NCI-H146 (cell line): Measurements from ENCODE around the gene TSEN34.

Experiments
- DNase-seq: peaks from one replicate; lab custom pipeline; 2025; lab: John Stamatoyannopoulos, UW

The TSEN34 gene

GRCh38 chr19:54191011-54191810 is at the start of gene TSEN34:
TSS of gene TSEN34 (plus strand) at chr19:54191308. CDS start at chr19:54191365, 57 bp downstream.
- DNase-seq, result peak; percentile 90

- DNase-seq, result no peak
Measured at GRCh38 chr19:54141356-54141755, 49.8 kb upstream of the TSEN34 start.

DNA sequence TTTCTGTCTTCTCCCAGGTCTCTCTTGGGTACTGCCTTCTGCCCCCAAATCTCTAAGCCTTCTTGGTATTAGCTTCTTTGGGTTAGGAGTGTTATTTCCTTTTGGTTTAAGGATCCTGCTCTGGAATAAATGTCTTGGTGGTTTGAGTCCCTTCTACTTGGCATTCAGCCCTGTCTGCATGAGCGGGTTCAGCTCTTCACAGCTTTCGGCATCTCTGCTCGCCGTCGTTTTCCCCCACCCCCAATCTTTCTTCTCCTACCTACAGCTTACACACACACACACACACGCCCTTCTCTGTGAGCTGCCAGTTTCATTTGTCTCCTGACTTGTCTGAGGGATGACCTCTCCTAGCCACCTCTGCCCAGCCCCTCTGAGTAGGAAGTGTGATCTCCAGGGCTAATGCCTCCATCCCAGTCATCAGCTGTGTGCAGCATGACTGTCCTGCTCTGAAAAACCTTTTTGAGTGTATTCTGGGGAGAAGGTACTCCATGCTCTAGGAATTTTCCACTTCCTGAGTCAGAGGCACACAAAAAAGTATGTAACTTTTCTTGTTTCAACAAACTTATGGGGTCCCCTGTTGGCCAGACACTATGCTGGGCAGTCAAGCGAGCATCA is 48.8 kb upstream of the TSEN34 start:
- DNase-seq, result no peak

GRCh38 chr19:54145541-54146158 is 45.5 kb upstream of the TSEN34 start:
- no peak for DNase-seq

- no peak for DNase-seq
Measured at GRCh38 chr19:54147676-54148075, 43.4 kb upstream of the TSEN34 start.

DNA sequence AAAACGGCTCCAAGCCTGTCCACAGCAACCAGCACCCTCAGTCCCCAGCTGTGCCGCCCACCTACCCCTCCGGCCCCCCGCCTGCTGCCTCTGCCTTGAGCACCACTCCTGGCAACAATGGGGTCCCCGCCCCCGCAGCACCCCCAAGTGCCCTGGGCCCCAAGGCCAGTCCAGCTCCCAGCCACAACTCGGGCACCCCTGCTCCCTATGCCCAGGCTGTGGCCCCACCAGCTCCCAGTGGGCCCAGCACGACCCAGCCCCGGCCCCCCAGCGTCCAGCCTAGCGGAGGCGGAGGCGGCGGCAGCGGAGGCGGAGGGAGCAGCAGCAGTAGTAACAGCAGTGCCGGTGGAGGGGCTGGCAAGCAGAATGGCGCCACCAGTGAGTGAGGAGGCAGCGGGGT is 43.0 kb upstream of the TSEN34 start:
- DNase-seq, result no peak

GRCh38 chr19:54149021-54149812 is 41.9 kb upstream of the TSEN34 start:
- DNase-seq, result no peak

- no peak for DNase-seq
Measured at GRCh38 chr19:54151362-54152035, 39.6 kb upstream of the TSEN34 start.

DNA sequence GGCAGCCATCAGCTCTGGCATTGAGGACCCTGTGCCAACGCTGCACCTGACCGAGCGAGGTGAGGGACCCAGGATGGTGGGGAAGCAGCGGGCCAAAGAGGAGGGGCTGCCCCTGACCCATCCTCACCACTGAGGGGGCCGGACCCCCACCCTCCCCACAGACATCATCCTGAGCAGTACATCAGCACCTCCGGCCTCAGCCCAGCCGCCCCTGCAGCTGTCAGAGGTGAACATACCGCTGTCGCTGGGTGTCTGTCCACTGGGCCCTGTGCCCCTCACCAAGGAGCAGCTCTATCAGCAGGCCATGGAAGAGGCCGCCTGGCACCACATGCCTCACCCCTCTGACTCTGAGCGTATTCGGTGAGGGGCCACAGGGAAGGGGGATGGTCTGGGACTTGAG is 38.8 kb upstream of the TSEN34 start:
- no peak for DNase-seq

GRCh38 chr19:54152878-54153524 is 38.1 kb upstream of the TSEN34 start:
- DNase-seq, result no peak

DNA sequence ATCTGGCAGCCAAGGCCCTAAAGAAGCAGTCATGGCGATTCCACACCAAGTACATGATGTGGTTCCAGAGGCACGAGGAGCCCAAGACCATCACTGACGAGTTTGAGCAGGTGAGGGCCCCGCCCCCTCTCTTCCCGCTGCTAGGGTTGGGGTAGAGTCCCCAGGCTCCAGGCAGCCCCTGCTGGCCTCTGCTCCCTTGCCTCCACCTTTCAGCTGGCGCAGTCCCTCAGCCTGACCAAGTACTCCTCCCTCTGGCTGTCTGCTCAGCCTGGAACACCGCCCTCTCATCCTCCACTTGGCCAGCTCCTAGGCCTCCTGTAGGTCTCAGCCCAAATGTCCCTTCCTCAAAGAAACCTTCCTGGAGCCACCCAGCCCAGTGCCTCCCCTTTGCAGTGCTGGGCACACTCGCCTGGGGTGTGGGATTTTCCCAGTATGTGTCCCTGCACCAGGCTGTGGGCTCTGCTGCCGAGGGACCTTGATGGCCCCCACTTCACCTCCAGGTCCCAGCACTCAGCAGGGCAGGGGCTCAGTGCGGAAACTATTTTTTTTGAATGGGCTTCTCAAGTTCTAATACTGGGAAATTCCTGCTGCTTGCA is 37.3 kb upstream of the TSEN34 start:
- DNase-seq, result no peak

DNA sequence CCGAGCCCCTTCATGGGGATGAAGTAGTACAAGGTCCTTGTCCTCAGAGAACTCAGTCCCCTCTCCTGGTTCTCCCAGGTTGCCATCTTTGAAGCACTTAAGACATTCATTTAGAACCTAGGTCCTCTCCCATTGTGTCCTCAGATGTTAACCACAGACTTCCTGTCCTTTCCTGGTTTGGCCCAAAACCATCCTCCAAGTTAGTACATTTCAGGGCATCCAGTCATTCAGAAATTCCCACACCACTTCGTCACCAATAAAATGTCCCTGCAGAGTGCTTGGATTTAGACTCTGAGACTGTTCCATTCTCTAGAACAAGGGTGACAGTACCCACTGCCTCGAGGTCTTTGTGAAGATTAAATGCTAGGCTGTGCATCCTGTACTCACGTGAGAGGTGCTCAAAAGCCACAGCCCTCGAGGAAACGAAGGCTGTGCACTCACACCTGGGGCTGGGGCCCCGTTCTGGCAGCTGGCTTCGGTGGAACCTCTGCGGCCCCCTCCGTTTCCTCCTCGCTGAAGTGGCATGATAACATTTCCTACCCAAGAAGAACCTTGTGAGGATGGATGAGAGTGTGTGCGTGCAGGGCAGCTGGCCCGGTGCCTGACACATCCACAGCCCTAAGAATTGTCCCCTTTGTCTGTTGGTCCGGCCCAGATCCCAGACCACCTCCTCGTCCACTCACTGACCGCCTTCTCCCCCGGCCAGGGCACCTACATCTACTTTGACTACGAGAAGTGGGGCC is 36.3 kb upstream of the TSEN34 start:
- DNase-seq, result no peak

DNA sequence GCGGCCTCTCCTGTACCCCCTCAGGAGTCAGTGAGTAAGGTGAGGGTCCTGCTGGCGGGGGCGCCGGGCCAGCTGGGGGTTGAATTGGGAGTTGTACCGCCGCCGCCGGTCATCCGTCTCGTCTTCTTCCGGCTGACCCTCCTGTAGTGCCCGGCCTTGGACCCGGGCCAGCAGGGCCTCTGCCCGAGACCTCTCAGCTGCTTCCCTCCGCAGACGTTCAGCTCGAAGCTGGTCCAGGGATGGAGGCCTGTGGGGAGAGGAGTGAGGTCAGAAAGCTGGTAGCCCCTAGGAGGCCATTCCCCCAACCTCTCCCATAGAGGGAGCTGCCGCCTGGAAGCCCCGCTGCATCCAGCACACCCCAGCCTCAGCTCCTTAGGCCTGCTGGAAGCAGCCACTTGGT is 35.4 kb upstream of the TSEN34 start:
- no peak for DNase-seq

GRCh38 chr19:54156490-54156889 is 34.6 kb upstream of the TSEN34 start:
- DNase-seq, result no peak

DNA sequence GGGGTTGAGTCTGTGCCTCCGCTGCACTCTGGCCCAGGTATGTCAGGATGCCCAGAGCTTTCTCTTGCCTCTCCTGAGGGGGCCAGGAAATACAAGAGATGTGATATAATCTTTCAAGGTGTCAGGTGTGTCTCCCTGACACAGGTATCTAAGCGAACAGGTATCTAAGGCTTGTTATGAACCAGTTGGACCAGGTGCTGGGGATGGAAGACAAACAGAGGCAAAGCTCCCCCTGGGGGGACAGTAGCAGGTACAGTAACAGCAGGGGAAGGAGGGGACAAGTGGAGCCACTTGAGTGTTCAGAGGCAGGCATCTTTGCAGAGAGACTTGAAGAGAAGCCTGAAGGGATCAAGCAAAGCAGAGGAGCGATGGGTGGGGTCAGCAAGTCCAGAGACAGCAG is 34.2 kb upstream of the TSEN34 start:
- DNase-seq, result no peak

DNA sequence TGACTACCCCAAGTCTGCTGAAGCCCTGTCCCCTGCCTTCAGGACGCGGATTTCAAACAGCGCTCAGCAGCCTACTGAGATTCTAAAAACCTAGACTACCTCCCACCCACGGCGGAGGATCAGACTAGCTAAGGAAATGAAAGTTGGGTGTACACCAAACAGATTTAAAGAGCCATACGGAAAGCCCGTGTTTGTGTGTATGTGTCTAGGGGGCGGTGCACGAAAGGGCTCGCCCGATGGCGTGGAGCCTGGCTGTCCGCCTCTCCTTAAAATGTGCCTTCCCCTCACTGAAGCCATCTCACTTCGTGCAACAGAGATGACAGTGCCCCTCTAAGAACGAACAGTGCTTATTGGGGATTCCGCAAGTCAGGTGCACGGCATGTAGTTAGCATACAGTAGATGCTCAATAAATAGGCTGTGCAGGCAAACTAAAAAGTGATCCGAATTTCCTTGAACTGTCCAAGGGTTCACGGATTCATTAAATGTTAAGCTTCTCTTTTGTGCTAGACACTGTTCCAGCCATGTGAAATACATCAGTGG is 32.2 kb upstream of the TSEN34 start:
- no peak for DNase-seq

DNA sequence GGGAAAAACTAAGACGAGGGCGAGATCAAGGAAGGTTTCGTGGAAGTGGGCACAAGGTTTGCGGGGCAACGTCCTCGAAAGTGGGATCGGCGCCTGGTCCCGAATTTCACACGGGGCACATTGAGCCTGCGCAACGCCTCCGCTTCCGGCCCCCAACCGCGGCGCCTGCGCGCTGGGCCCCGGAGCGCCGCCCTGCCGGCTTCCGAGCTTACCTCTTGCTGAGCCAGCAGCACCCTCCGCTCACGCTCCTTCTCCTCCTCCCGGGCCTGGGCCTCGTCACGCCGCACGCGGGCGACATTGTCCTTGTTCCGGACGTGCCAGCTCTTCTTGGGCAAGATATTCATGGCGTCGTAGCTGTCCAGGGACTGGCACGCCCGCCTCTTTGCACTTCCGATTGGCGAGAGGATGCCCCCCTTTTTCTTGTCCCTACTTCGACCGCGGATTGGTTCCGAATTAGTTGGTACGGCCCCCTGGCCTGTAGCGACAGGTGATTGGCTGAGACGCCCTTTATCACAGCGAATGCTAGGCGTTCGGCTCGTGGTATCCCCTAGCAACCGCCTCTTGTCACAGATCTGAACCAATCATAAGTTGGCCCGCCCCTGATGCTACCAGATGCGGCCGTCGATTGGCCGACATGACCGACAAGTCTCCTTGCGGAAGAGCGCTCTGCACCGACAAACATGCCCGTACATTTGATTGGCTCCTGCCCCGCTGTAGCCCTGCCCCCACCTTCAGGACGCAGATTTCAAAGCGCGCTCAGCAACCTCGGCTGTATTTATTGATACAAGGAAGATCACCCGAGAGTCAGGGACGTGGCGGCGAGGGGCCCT is 31.5 kb upstream of the TSEN34 start, which contains the start of gene LENG1:
Gene LENG1 (minus strand): TSS at position 370 of the 830 bp plus-strand sequence. CDS start 26 bp downstream, at position 344.
- peak; percentile 100 for DNase-seq

- peak; percentile 56 for DNase-seq
Measured at GRCh38 chr19:54160182-54160811, 30.8 kb upstream of the TSEN34 start.
